ENCODE data around the gene C19orf85. TPM values are rescaled to one million over a fixed set of nuclear protein-coding genes. Genes with fewer than 3 reads are reported as not detected.
"Not testable (repeated sequence)": the region's sequence is repeated elsewhere in the genome, so short reads cannot be mapped to it uniquely, and the experiment has no call there.

The C19orf85 gene
- total RNA-seq, 1 experiment from 2014 or later, result 0.23 TPM

- POLR2A ChIA-PET, result no interaction called here
- DNase-seq (ENCODE audit: unreplicated experiment), result no peak
- Mint-ChIP-seq H3K27ac (ENCODE audit: low read depth, unreplicated experiment) (no peak overlapping the region), H3K4me3 (ENCODE audit: unreplicated experiment) (no peak overlapping the region), H3K36me3 (ENCODE audit: insufficient read depth, unreplicated experiment) (peaks cover 2% of the 10 kb centered on the region), H3K9me3 (ENCODE audit: unreplicated experiment) (peaks cover 6% of the 10 kb centered on the region), H3K27me3 (ENCODE audit: insufficient read depth, unreplicated experiment) (no peaks in the 10 kb centered on the region), H3K4me1 (ENCODE audit: insufficient read depth, unreplicated experiment) (no peaks in the 10 kb centered on the region)
- no peak for TF ChIP-seq CTCF (IDR thresholded peaks at IDR 0.05; ENCODE audit: unreplicated experiment)
- intact Hi-C loops (cut with micrococcal nuclease), result loop anchor here (10.0 kb wide), 1 partner anchor 86 kb away; no protein-coding TSS in a partner anchor
- CTCF ChIA-PET, result interaction anchor here (0.6 to 1.2 kb wide), 2 partner anchors 11 to 247 kb away, joined by 3 read pairs; no protein-coding TSS in a partner anchor
- no TSS peak for BruUV-seq (replicated peaks)
Observed at GRCh38 chr19:55500368-55500952, 35.9 kb upstream of the C19orf85 start.

GRCh38 chr19:55498246-55498840 is 33.8 kb upstream of the C19orf85 start:
- H3K27me3 Mint-ChIP-seq (ENCODE audit: insufficient read depth, unreplicated experiment), result no peaks in the 10 kb centered on the region
- DNase-seq (ENCODE audit: unreplicated experiment), result no peak
- ChIA-PET CTCF (interaction anchor here (0.5 to 4.1 kb wide), 7 partner anchors 12 to 357 kb away, joined by 3 to 26 read pairs (median 4); no protein-coding TSS in a partner anchor), POLR2A (interaction anchor here (0.8 kb wide), 1 partner anchor 239 kb away, joined by 3 read pairs; the partner anchor contains the start of gene PPP6R1)
- H3K27ac Mint-ChIP-seq (ENCODE audit: low read depth, unreplicated experiment), result no peak overlapping the region
- peaks cover 5% of the 10 kb centered on the region for H3K36me3 Mint-ChIP-seq (ENCODE audit: insufficient read depth, unreplicated experiment)
- peaks cover 6% of the 10 kb centered on the region for H3K9me3 Mint-ChIP-seq (ENCODE audit: unreplicated experiment)
- intact Hi-C loops (cut with micrococcal nuclease), result no loop called here
- no TSS peak for BruUV-seq (replicated peaks)
- TF ChIP-seq CTCF (IDR thresholded peaks at IDR 0.05; ENCODE audit: unreplicated experiment), result no peak
- H3K4me3 Mint-ChIP-seq (ENCODE audit: unreplicated experiment), result no peak overlapping the region
- peaks cover 5% of the 10 kb centered on the region for H3K4me1 Mint-ChIP-seq (ENCODE audit: insufficient read depth, unreplicated experiment)

GRCh38 chr19:55497763-55498162 is 33.2 kb upstream of the C19orf85 start:
- Mint-ChIP-seq H3K27me3 (ENCODE audit: insufficient read depth, unreplicated experiment) (no peaks in the 10 kb centered on the region), H3K9me3 (ENCODE audit: unreplicated experiment) (peaks cover 6% of the 10 kb centered on the region), H3K36me3 (ENCODE audit: insufficient read depth, unreplicated experiment) (peaks cover 5% of the 10 kb centered on the region), H3K27ac (ENCODE audit: low read depth, unreplicated experiment) (no peak overlapping the region), H3K4me1 (ENCODE audit: insufficient read depth, unreplicated experiment) (peaks cover 5% of the 10 kb centered on the region), H3K4me3 (ENCODE audit: unreplicated experiment) (no peak overlapping the region)
- TF ChIP-seq CTCF (IDR thresholded peaks at IDR 0.05; ENCODE audit: unreplicated experiment), result no peak
- POLR2A ChIA-PET, result no interaction called here
- BruUV-seq (replicated peaks), result no TSS peak
- intact Hi-C loops (cut with micrococcal nuclease), result no loop called here
- DNase-seq (ENCODE audit: unreplicated experiment), result no peak
- CTCF ChIA-PET, result interaction anchor here (1.2 to 4.1 kb wide), 4 partner anchors 11 to 357 kb away, joined by 4 to 26 read pairs (median 6); no protein-coding TSS in a partner anchor

- BruUV-seq (replicated peaks); intact Hi-C loops (cut with micrococcal nuclease); H3K4me3 Mint-ChIP-seq (ENCODE audit: unreplicated experiment); H3K27me3 Mint-ChIP-seq (ENCODE audit: insufficient read depth, unreplicated experiment); DNase-seq (ENCODE audit: unreplicated experiment); H3K36me3 Mint-ChIP-seq (ENCODE audit: insufficient read depth, unreplicated experiment); H3K27ac Mint-ChIP-seq (ENCODE audit: low read depth, unreplicated experiment); H3K9me3 Mint-ChIP-seq (ENCODE audit: unreplicated experiment): not testable (repeated sequence)
- POLR2A ChIA-PET, result interaction anchor here (0.9 kb wide), 1 partner anchor 12 kb away, joined by 3 read pairs; the partner anchor contains the start of gene NAT14
- H3K4me1 Mint-ChIP-seq (ENCODE audit: insufficient read depth, unreplicated experiment), result peaks cover 11% of the 10 kb centered on the region
- CTCF ChIA-PET, result interaction anchor here (1.2 to 6.2 kb wide), 4 partner anchors 8 to 356 kb away, joined by 6 to 51 read pairs (median 16); no protein-coding TSS in a partner anchor
Observed at GRCh38 chr19:55496820-55497219, 32.3 kb upstream of the C19orf85 start.

All from MCF 10A (cell line).